ENCODE measurements around the gene FBXW12.
"Not testable (repeated sequence)": the region's sequence is repeated elsewhere in the genome, so short reads cannot be mapped to it uniquely, and the experiment has no call there.

The FBXW12 gene

DNA sequence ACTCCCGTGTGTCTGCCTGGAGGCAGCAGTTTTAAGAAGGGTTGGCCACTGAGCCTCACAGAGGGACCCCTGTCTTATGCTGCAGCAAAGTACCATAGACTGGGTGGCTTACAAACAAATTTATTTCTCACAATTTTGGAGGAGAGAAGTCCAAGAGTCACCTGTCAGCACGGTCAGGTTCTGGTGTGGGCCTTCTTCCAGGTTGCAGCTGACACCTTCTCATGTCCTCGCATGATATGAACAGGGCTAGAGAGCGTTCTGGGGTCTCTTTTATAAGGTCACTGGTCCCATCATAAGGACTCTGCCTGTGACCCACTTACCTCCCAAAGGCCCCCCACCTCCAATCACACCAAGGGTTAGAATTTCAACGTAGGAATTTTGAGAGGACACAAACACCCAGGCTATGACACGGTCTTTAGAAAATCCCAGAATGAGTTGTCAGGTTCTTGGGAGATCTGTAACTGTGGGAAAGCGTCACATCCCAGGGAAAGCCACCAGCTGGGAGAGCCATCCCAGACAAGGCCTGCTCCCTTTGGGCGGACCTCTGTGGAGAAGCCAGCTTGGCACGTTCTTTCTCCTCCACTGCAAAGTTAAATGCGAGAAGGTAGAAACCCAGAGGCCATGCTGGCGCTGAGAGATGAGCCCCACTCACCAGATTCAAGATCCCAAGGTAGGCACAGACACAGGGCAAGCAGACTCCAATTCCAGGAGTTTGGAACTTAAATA, at the start of gene FBXW12:
TSS of gene FBXW12 (plus strand) at position 569 of the 726 bp plus-strand sequence. CDS start 549 bp downstream, outside the sequence.
- H3K27me3 Mint-ChIP-seq, result no peaks in the 10 kb centered on the region
- no peaks in the 10 kb centered on the region for H3K4me1 Mint-ChIP-seq (ENCODE audit: low read depth)
- no peak within 1 kb of the TSS for H3K4me3 Mint-ChIP-seq
- H3K27ac Mint-ChIP-seq, result no peak within 1 kb of the TSS
- no peaks in the 10 kb centered on the region for H3K9me3 Mint-ChIP-seq (ENCODE audit: low read depth)
- H3K36me3 Mint-ChIP-seq, result no peaks in the 10 kb centered on the region

GRCh38 chr3:48331706-48332435, 40.1 kb upstream of the FBXW12 start:
- H3K4me3 Mint-ChIP-seq; H3K36me3 Mint-ChIP-seq; H3K4me1 Mint-ChIP-seq (ENCODE audit: low read depth); H3K27ac Mint-ChIP-seq; H3K27me3 Mint-ChIP-seq; H3K9me3 Mint-ChIP-seq (ENCODE audit: low read depth): not testable (repeated sequence)

- H3K36me3 Mint-ChIP-seq; H3K9me3 Mint-ChIP-seq (ENCODE audit: low read depth); H3K4me1 Mint-ChIP-seq (ENCODE audit: low read depth); H3K27me3 Mint-ChIP-seq; H3K27ac Mint-ChIP-seq; H3K4me3 Mint-ChIP-seq: not testable (repeated sequence)
Measured at GRCh38 chr3:48333346-48334245, 38.4 kb upstream of the FBXW12 start, which contains the start of gene SPINK8. TSS of gene SPINK8 (minus strand) at chr3:48333661. CDS start at chr3:48328341, 5,320 bp downstream.

- Mint-ChIP-seq H3K27ac (no peak overlapping the region), H3K4me1 (ENCODE audit: low read depth) (peaks cover 4% of the 10 kb centered on the region), H3K4me3 (no peak overlapping the region), H3K27me3 (peaks cover 6% of the 10 kb centered on the region), H3K36me3 (no peaks in the 10 kb centered on the region), H3K9me3 (ENCODE audit: low read depth) (no peaks in the 10 kb centered on the region)
Measured at GRCh38 chr3:48334605-48335004, 37.4 kb upstream of the FBXW12 start.

GRCh38 chr3:48335286-48335685, 36.7 kb upstream of the FBXW12 start:
- H3K27me3 Mint-ChIP-seq; H3K36me3 Mint-ChIP-seq; H3K9me3 Mint-ChIP-seq (ENCODE audit: low read depth); H3K4me1 Mint-ChIP-seq (ENCODE audit: low read depth); H3K27ac Mint-ChIP-seq; H3K4me3 Mint-ChIP-seq: not testable (repeated sequence)

- not testable (repeated sequence) for H3K36me3 Mint-ChIP-seq; H3K27ac Mint-ChIP-seq; H3K4me1 Mint-ChIP-seq (ENCODE audit: low read depth); H3K4me3 Mint-ChIP-seq; H3K27me3 Mint-ChIP-seq; H3K9me3 Mint-ChIP-seq (ENCODE audit: low read depth)
Measured at GRCh38 chr3:48337536-48337935, 34.5 kb upstream of the FBXW12 start.

DNA sequence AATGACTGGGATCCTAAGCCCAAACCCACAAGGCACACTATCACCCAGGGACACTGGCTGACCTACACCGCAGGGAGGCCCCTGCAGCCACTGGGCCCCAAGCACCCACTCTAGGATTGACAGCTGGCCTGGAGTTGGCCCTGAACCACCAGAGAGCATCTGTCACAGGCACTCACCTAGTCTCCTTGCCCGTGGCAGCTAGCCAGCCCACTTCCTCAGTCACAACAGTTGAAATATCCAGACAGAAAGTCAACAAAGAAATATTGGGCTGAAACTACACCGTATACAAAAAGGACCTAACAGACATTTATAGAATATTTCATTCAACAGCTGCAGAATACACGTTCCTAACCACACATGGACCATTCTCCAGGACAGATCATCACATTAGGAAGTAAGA, 33.4 kb upstream of the FBXW12 start:
- no peaks in the 10 kb centered on the region for H3K9me3 Mint-ChIP-seq (ENCODE audit: low read depth)
- H3K4me3 Mint-ChIP-seq, result no peak overlapping the region
- H3K27me3 Mint-ChIP-seq, result peaks cover 5% of the 10 kb centered on the region
- no peak overlapping the region for H3K27ac Mint-ChIP-seq
- H3K36me3 Mint-ChIP-seq, result no peaks in the 10 kb centered on the region
- peaks cover 4% of the 10 kb centered on the region for H3K4me1 Mint-ChIP-seq (ENCODE audit: low read depth)

GRCh38 chr3:48343432-48343831, 28.6 kb upstream of the FBXW12 start:
- H3K4me1 Mint-ChIP-seq (ENCODE audit: low read depth), result peaks cover 4% of the 10 kb centered on the region
- H3K27ac Mint-ChIP-seq, result no peak overlapping the region
- H3K36me3 Mint-ChIP-seq, result no peaks in the 10 kb centered on the region
- no peak overlapping the region for H3K4me3 Mint-ChIP-seq
- H3K27me3 Mint-ChIP-seq, result no peaks in the 10 kb centered on the region
- no peaks in the 10 kb centered on the region for H3K9me3 Mint-ChIP-seq (ENCODE audit: low read depth)

- Mint-ChIP-seq H3K4me1 (ENCODE audit: low read depth) (no peaks in the 10 kb centered on the region), H3K27me3 (no peaks in the 10 kb centered on the region), H3K4me3 (no peak overlapping the region), H3K9me3 (ENCODE audit: low read depth) (no peaks in the 10 kb centered on the region), H3K36me3 (no peaks in the 10 kb centered on the region), H3K27ac (no peak overlapping the region)
Measured at GRCh38 chr3:48344867-48345507, 27.0 kb upstream of the FBXW12 start.

DNA sequence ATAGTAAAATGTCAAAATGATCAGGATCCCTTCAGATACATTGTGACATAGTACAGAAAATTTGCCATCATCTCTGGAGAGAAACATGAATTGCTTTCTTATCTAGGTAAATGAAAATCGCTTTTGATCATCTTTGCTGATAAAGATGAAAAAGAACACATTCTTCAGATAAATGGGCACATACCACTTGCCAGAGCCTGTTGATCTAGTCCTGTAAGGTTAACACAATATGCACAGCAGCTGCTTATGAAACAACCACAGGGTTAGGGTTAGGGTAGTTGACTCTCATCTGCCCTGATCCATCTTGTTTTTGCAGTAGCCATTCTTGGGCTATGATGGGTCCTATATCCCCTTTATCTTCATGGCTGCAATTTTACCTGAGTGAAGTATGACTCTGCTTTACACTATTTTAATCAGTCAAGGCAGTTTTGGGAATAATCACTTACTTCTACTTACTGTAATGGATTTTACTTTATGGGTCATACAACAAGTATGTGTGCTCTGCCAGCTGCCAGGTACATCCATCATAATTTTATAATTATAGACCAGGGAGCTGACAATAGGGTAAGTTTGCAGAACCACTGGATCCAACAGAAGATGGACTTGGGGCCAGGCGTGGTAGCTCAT, 26.0 kb upstream of the FBXW12 start:
- no peaks in the 10 kb centered on the region for H3K9me3 Mint-ChIP-seq (ENCODE audit: low read depth)

DNA sequence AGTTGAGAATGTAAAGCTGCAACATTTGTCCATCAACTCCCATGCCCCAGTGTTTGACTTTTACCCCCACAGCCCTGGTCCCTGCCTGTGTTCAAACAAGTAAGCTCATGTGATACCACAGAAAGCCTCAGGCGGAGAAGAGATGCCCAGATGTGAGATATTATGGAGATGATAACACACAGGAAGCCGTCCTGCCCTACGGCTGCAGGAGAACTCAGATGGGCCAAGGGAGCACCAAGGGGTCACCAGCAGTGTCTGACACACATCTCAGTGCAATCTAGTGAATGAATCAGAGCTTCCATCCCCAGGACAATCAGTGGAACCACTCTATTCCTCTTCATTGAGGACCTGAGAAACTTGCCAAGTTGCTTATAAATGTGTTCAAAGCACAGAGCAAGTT, 24.5 kb upstream of the FBXW12 start:
- Mint-ChIP-seq H3K27me3 (no peaks in the 10 kb centered on the region), H3K9me3 (ENCODE audit: low read depth) (no peaks in the 10 kb centered on the region), H3K4me1 (ENCODE audit: low read depth) (no peaks in the 10 kb centered on the region), H3K36me3 (no peaks in the 10 kb centered on the region), H3K4me3 (no peak overlapping the region), H3K27ac (no peak overlapping the region)

More for the DNA sequence above, 26.0 kb upstream of the FBXW12 start:
- Mint-ChIP-seq H3K36me3 (no peaks in the 10 kb centered on the region), H3K4me1 (ENCODE audit: low read depth) (no peaks in the 10 kb centered on the region), H3K27ac (no peak overlapping the region), H3K4me3 (no peak overlapping the region), H3K27me3 (no peaks in the 10 kb centered on the region)

DNA sequence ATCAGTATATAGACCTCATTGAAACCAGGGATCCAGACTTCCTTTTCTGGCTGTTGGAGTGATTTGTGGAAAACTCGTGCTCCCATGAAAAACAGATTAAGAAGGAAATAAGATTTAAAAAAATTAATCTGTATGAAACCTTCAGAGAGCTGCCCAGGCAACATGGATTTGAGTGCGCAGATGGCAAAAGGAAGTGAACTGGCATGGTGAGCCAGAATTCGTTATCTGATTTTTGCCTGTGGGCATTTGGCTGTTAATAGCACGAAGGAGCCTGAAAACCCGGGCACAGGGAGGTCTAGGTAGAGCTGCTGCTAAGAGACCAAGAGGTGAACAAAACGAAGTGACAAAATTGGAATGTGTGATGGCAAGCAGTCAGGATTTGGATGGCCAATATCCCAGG, 19.5 kb upstream of the FBXW12 start:
- Mint-ChIP-seq H3K36me3 (no peaks in the 10 kb centered on the region), H3K9me3 (ENCODE audit: low read depth) (no peaks in the 10 kb centered on the region), H3K4me3 (no peak overlapping the region), H3K27me3 (peaks cover 11% of the 10 kb centered on the region), H3K27ac (no peak overlapping the region), H3K4me1 (ENCODE audit: low read depth) (no peaks in the 10 kb centered on the region)

GRCh38 chr3:48353987-48354386, 18.0 kb upstream of the FBXW12 start:
- H3K4me1 Mint-ChIP-seq (ENCODE audit: low read depth), result no peaks in the 10 kb centered on the region
- peaks cover 11% of the 10 kb centered on the region for H3K27me3 Mint-ChIP-seq
- no peak overlapping the region for H3K4me3 Mint-ChIP-seq
- no peaks in the 10 kb centered on the region for H3K9me3 Mint-ChIP-seq (ENCODE audit: low read depth)
- H3K36me3 Mint-ChIP-seq, result no peaks in the 10 kb centered on the region
- no peak overlapping the region for H3K27ac Mint-ChIP-seq

DNA sequence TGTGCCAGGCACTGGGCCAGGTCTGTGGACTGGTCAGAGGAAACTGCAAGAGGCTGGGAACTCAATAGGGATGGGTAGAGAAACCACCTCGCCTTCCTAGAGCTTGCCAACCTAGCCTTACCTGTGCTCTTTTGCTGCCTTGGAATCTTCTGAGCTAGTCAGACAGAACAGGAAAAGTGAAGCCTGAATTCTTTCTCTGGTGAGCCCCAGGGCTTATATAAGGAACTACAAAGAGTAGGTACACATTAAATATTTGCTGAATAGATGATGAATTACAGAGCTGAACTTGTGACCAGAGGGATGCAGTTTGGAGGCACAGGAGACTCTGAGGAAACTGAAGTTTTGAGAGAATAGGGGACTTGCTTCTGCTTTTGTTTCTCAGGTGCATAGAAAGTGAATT, 15.6 kb upstream of the FBXW12 start:
- peaks cover 4% of the 10 kb centered on the region for H3K36me3 Mint-ChIP-seq
- H3K27me3 Mint-ChIP-seq, result peaks cover 14% of the 10 kb centered on the region
- H3K4me3 Mint-ChIP-seq, result no peak overlapping the region
- H3K9me3 Mint-ChIP-seq (ENCODE audit: low read depth), result peaks cover 5% of the 10 kb centered on the region
- H3K4me1 Mint-ChIP-seq (ENCODE audit: low read depth), result no peaks in the 10 kb centered on the region
- H3K27ac Mint-ChIP-seq, result no peak overlapping the region

All from activated naive CD8-positive, alpha-beta T cell (primary cell).